Measurements from ENCODE around the gene IFT43. TPM values are rescaled to one million over a fixed set of nuclear protein-coding genes. Genes with fewer than 3 reads are reported as not detected.

Gene IFT43
- total RNA-seq, 1 experiment from 2014 or later: 24.2 TPM

GRCh38 chr14:76126076-76126475 is 140.5 kb downstream of the IFT43 start:
- no TSS peak for BruUV-seq (replicated peaks)
- H3K9ac ChIP-seq (ENCODE audit: low read length): no peak overlapping the region
- H3K27me3 ChIP-seq (ENCODE audit: insufficient read depth, low read length): peaks cover 12% of the 10 kb centered on the region; the same call in 1 of the 2 replicates
- no peaks in the 10 kb centered on the region for H3K9me2 ChIP-seq (ENCODE audit: insufficient read depth)
- no peak overlapping the region for H3K4me2 ChIP-seq (ENCODE audit: low read length)
- no peak overlapping the region for H2AFZ ChIP-seq (ENCODE audit: low read depth, low read length, poor library complexity, severe bottlenecking)
- no peak for ATAC-seq
- intact Hi-C loops (cut with micrococcal nuclease): no loop called here
- H4K20me1 ChIP-seq (ENCODE audit: insufficient read depth): no peaks in the 10 kb centered on the region
- no peaks in the 10 kb centered on the region for H3K9me3 ChIP-seq (ENCODE audit: control insufficient read depth in 1 of 2, insufficient read depth in 1 of 2, low read depth in 1 of 2, low read length in 2 of 2)
- ChIA-PET RAD21 (ENCODE audit: low non-redundant PET in 1 of 2, low total read pairs in 2 of 2, uncharacterized antibody in 2 of 2, unreplicated experiment in 2 of 2) (no interaction called here), POLR2A (no interaction called here), CTCF (no interaction called here)
- H3K27ac ChIP-seq (ENCODE audit: low read depth, low read length): no peak overlapping the region
- no peaks in the 10 kb centered on the region for H3K4me1 ChIP-seq (ENCODE audit: control insufficient read depth in 1 of 2, insufficient read depth in 2 of 2, low read length in 2 of 2)
- H3K36me3 ChIP-seq (ENCODE audit: control insufficient read depth in 1 of 2, insufficient read depth in 2 of 2, low read length in 2 of 2): no peaks in the 10 kb centered on the region
- DNase-seq (ENCODE audit: low read depth, low spot score): no peak
- TF ChIP-seq SRF (IDR thresholded peaks at IDR 0.05; ENCODE audit: low read depth) (no peak), TCF7L2 (IDR thresholded peaks at IDR 0.05; ENCODE audit: borderline replicate concordance, extremely low read depth, insufficient read depth, insufficient read length) (no peak), REST (IDR thresholded peaks at IDR 0.05; ENCODE audit: low read depth) (no peak), ZNF274 (IDR thresholded peaks at IDR 0.05; ENCODE audit: low read depth, low read length) (no peak), JUND (IDR thresholded peaks at IDR 0.05) (no peak), EZH2phosphoT487 (IDR thresholded peaks at IDR 0.05; ENCODE audit: borderline replicate concordance) (no peak), POLR2A (IDR thresholded peaks at IDR 0.05; ENCODE audit: borderline replicate concordance, extremely low read depth, insufficient read depth, insufficient read length) (no peak), YY1 (IDR thresholded peaks at IDR 0.05; ENCODE audit: extremely low read depth, insufficient replicate concordance, low read depth, low read length) (no peak), ATF3 (IDR thresholded peaks at IDR 0.05) (no peak), EGR1 (IDR thresholded peaks at IDR 0.05; ENCODE audit: low read depth) (no peak), FOSL1 (IDR thresholded peaks at IDR 0.05; ENCODE audit: low read depth) (no peak), ZBTB33 (IDR thresholded peaks at IDR 0.05; ENCODE audit: extremely low read depth, insufficient replicate concordance, low read length) (no peak), EZH2 (IDR thresholded peaks at IDR 0.05) (no peak), ZFX (IDR thresholded peaks at IDR 0.05) (no peak), MAX (IDR thresholded peaks at IDR 0.05) (no peak), ELF1 (IDR thresholded peaks at IDR 0.05; ENCODE audit: borderline replicate concordance, low read depth) (no peak), CEBPB (IDR thresholded peaks at IDR 0.05; ENCODE audit: low read depth) (no peak), RAD21 (IDR thresholded peaks at IDR 0.05; ENCODE audit: low read depth) (no peak), CBX3 (IDR thresholded peaks at IDR 0.05; ENCODE audit: low read depth) (no peak), SIN3A (IDR thresholded peaks at IDR 0.05; ENCODE audit: low read depth) (no peak)
- H3K79me2 ChIP-seq (ENCODE audit: insufficient read depth, low read length): no peaks in the 10 kb centered on the region
- H3K4me3 ChIP-seq (replicated peaks in 1 of 2; ENCODE audit: low read depth in 1 of 2, low read length in 2 of 2): no peak overlapping the region

Data from HCT116 (cell line).